Measurements from ENCODE around the gene INTS14. TPM values are rescaled to one million over a fixed set of nuclear protein-coding genes. Genes with fewer than 3 reads are reported as not detected.
A peak's percentile ranks its signal among the peaks of the same experiment; 100 is the strongest.

Gene INTS14
- total and polyA plus RNA-seq, 9 of the 15 experiments (the other 6 are each of a cell fraction or from before 2014, with no cell fraction given): 30.5 to 92.4 (median 46.5) TPM

GRCh38 chr15:65610871-65611718, at the start of gene INTS14 (continued):
- TF ChIP-seq SOX6 (IDR thresholded peaks at IDR 0.05) (peak; percentile 86), THRAP3 (IDR thresholded peaks at IDR 0.05; ENCODE audit: borderline replicate concordance) (peak; percentile 58; the same call in 1 of the 2 replicates), ZBTB26 (CRISPR knock-in tag; IDR thresholded peaks at IDR 0.05) (peak; percentile 82; the same call in 1 of the 2 replicates), FOXM1 (IDR thresholded peaks at IDR 0.05; ENCODE audit: low read depth) (no peak), FOXM1 (CRISPR knock-in tag; IDR thresholded peaks at IDR 0.05; ENCODE audit: low read depth) (peak; percentile 92; the same call in 1 of the 2 replicates), RBM17 (IDR thresholded peaks at IDR 0.05; ENCODE audit: borderline replicate concordance, low read depth, low read length) (no peak), CHD7 (IDR thresholded peaks at IDR 0.05; ENCODE audit: low read depth, low read length) (no peak), ZNF644 (tag; IDR thresholded peaks at IDR 0.05; ENCODE audit: low read depth) (0 out of 2 replicates have a peak, but pooled peaks have one; percentile 5), DACH1 (IDR thresholded peaks at IDR 0.05; ENCODE audit: partially characterized antibody) (peak; percentile 52), ZNF232 (CRISPR knock-in tag; IDR thresholded peaks at IDR 0.05) (no peak), ELF2 (CRISPR knock-in tag; IDR thresholded peaks at IDR 0.05) (peak; percentile 84), BMI1 (IDR thresholded peaks at IDR 0.05; ENCODE audit: low read length) (0 out of 2 replicates have a peak, but pooled peaks have one; percentile 11), GATAD2A (IDR thresholded peaks at IDR 0.05) (peak; percentile 86), POLR2AphosphoS5 (IDR thresholded peaks at IDR 0.05; ENCODE audit: control insufficient read depth, insufficient read depth, low read depth, low read length) (peak; percentile 93), CREM (IDR thresholded peaks at IDR 0.05; ENCODE audit: low read depth) (peak; percentile 85), ZNF589 (CRISPR knock-in tag; IDR thresholded peaks at IDR 0.05; ENCODE audit: low read depth) (no peak; the same call in 1 of the 2 replicates)
